HG02798 (cell line): ENCODE measurements around the gene CDC42SE2.
"Not testable (repeated sequence)": the region's sequence is repeated elsewhere in the genome, so short reads cannot be mapped to it uniquely, and the experiment has no call there.

Experiments used
- ATAC-seq: cut with Tn5 transposase; IDR thresholded peaks from one replicate; pipeline ENCODE4 v1.9.1; 2021; ENCODE audit warnings: mild to moderate bottlenecking; ENCODE audit not compliant: unreplicated experiment, poor library complexity

CDC42SE2 gene

GRCh38 chr5:131246504-131246903 is 17.3 kb upstream of the CDC42SE2 start:
- no peak for ATAC-seq

DNA sequence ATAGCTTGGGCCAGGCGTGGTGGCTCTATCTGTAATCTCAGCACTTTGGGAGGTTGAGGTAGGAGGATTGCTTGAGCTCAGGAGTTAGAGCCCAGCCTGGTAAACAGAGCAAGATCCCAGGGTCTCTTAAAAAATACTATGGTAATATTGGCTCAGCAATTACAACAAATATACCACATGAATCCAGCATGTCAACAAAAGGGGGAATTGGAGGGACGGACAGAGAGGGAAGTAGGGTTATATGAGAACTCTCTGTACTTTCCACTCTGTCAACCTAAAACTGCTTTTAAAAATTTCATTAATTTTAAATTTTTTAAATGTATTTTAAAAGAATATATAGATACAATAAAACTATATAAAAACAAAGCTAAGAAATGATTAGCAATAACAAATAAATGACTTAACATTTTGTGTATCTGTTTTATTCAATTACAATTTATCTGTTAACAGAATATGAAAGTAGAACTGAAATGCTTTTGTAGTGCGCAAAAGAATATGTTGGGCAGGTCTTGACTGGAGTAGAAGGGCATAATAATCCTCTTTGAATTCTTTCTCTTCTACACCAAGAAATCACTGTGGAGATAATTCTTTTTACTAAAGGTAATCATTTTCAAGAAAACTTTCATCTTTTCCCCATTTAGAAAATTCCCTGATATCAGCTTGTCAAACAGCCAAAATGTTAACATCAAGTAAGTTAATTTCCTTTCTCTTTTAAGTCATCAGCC is 12.9 kb upstream of the CDC42SE2 start:
- no peak for ATAC-seq

GRCh38 chr5:131252824-131253171 is 11.1 kb upstream of the CDC42SE2 start:
- ATAC-seq, result peak; percentile 87

DNA sequence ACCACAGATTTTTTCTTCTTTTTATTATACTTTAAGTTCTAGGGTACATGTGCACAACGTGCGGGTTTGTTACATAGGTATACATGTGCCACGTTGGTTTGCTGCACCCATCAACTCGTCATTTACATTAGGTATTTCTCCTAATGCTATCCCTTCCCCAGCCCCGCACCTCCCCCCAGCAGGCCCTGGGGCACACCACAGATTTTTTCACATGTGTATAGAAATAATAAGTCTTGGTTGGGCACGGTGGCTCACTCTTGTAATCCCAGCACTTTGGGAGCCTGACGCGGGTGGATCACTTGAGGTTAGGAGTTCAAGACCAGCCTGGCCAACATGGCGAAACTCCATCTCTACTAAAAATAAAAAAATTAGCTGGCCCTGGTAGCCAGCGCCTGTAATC is 9.8 kb upstream of the CDC42SE2 start:
- not testable (repeated sequence) for ATAC-seq

GRCh38 chr5:131254741-131255140 is 9.1 kb upstream of the CDC42SE2 start:
- ATAC-seq, result no peak

DNA sequence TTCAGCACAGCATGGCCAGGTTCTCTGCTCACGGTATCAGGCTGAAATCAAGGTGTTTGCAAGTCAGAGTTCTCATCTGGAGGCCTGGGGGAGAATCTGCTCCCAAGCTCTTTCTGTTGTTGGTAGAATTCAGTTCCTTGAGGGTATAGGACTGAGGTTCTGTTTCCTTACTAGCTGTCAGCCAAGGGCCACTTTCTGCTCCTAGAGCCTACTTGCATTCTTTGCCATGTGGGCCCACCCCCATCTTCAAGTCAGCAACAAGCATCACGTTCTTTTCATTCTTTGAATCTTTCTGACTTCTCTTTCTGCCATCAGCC is 7.4 kb upstream of the CDC42SE2 start:
- no peak for ATAC-seq

DNA sequence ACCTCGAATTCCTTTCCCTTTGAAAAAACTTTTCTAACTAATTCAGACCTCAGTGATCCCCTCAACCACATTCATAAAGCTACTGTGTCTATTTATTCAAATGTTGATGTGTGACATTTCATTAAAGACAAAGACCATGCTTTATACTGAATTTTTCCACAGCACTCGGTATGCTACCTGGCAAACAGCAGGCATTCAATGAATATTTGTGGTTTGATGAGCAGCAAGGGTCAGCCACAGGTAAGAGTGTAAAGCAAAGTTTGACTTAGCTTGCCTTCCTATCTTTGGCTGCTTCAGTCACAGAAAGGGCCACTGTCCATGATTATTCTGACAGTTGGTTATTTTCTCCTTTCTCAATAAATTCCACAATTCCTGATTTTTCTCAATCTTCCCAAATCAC is 5.1 kb upstream of the CDC42SE2 start:
- no peak for ATAC-seq

DNA sequence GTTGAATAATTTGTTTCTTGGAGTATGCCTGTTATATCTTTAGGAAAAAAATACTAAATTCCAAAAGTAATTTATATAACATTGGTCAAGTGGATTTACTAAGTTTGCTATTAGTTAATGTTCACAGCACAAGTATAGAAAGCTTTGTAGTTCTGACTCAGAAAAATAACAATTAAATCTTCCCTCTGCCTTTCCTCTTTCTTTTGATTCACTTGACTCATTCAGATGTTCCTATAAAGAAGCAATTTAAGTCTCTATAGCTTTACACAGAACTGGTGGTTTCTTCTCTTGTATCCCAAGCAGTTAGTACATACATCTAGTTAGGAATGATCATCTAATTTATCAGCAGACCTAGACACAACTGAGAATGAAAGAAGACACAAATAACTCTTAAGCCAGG is 4.5 kb upstream of the CDC42SE2 start:
- ATAC-seq, result no peak

GRCh38 chr5:131260895-131261294 is 3.0 kb upstream of the CDC42SE2 start:
- ATAC-seq, result no peak

GRCh38 chr5:131261483-131261882 is 2.4 kb upstream of the CDC42SE2 start:
- ATAC-seq, result no peak

- no peak for ATAC-seq
Observed at GRCh38 chr5:131262953-131263541, 806 bp upstream of the CDC42SE2 start.

GRCh38 chr5:131264451-131265099 is 722 bp downstream of the CDC42SE2 start:
- ATAC-seq, result peak; percentile 4

GRCh38 chr5:131265311-131265803 is 1.5 kb downstream of the CDC42SE2 start:
- ATAC-seq, result peak; percentile 27

DNA sequence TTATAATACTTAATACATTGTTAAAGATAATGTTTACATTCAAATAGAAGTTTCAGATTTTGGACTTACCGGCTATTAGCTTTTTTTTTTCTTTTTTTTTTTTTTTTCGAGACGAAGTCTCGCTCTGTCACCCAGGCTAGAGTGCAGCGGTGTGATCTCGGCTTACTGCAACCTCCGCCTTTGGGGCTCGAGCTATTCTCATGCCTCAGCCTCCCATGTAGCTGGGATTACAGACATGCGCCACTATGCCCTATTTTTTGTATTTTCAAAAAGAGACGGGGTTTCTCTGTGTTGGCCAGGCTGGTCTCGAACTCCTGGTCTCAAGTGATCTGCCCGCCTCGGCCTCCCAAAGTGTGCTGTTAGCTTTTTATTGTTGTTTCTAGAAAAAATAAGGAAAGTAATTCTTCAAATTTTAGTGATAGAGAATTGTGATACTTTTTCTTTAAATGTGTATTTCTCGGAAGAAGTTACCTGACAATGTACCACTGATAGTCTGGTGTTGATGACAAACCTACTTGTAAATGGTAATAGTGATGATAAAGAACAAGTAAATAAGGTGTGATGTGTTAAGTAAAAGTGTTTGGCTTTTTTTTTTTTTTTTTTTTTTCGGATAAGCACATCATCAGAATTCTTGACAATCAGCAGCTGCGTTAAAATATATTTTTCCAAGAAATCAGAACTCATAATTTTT is 2.7 kb downstream of the CDC42SE2 start:
- ATAC-seq, result no peak

GRCh38 chr5:131268758-131269370 is 5.0 kb downstream of the CDC42SE2 start:
- no peak for ATAC-seq

DNA sequence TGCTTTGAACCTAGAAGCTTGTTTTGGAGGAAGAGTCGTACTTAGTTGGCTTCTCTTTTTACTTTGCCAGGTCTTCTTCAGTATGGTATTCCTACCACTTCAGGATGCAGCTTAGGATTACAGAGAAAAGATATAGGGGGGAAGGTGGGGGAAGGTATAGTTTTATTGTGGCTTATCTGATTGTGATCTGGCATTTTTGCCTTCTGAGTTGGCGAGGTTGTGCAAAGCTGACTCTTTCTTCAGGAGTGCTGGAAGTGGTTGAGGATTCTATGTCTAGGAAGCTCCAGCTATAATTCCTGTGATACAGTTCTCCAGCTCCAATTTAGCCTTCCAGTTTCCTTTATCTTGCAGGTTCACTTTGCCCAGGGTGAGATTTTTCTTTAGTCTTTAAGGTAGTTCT is 7.0 kb downstream of the CDC42SE2 start:
- no peak for ATAC-seq

GRCh38 chr5:131271888-131272287 is 8.0 kb downstream of the CDC42SE2 start:
- peak; percentile 21 for ATAC-seq

DNA sequence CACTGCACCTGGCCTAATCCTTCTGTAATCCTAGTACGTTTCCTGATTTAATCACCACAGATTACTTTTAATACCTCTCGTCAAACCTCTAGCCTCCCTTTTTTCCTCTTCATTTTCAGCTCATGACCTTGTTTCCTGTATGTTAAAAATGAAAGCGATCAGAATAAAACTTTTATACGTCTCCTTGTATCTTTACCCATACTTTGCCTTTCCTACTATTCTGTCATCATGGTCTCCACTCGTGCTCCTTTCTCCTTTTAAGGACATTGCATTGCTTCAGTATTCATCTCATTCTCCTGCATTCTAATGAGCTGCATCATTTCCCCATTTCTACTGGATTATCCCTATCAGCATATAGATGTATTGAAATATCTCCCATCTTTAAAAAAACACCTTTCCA is 8.5 kb downstream of the CDC42SE2 start:
- no peak for ATAC-seq

DNA sequence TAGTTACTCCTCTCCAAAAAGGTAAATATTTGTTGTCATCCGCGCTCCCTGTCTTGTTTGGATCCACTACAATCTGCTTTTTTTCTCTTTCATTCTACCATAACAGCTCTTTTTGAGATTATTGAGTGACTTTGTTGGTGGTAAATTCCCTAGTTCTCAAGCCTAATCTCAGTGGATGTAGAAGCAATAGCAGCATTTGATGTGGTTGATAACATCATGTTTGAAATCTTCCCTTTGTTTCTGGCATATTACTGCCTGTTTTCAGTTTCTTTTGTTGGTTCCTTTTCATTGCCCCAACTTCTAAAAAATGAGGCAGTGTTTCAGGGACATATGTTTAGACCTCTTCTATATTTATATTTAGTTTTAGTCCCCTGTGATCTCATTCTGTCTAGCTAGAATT is 8.9 kb downstream of the CDC42SE2 start:
- peak; percentile 24 for ATAC-seq

- no peak for ATAC-seq
Observed at GRCh38 chr5:131274326-131275063, 10.6 kb downstream of the CDC42SE2 start.
